Left lung (tissue), 10 donors: ENCODE measurements around the gene LAMB1. TPM values are rescaled to one million over a fixed set of nuclear protein-coding genes. Genes with fewer than 3 reads are reported as not detected.
A peak's percentile ranks its signal among the peaks of the same experiment; 100 is the strongest.

Experiments used
- ATAC-seq: fragments of 200-7000 bp; cut with Tn5 transposase; one replicate; pipeline ENCODE4 v1.9.1; 2020; ENCODE audit warnings: moderate library complexity
- DNase-seq, 4 donors: peaks; one replicate each; pipeline ENCODE4 v3.0.0-alpha.2; 2013 to 2020
- H3K27ac ChIP-seq, 2 donors: fragments of 200-600 bp; sonication (generic) in 1 of 2; one replicate each; pipeline versions ENCODE4 v1.5.0 to v1.8.0; 2020 to 2021
- H3K27me3 ChIP-seq, 2 donors: fragments of 200-600 bp; sonication (generic) in 1 of 2; one replicate each; pipeline versions ENCODE4 v1.5.0 to v1.8.0; 2020 to 2021
- H3K36me3 ChIP-seq, 2 donors: fragments of 200-600 bp; sonication (generic) in 1 of 2; one replicate each; pipeline versions ENCODE4 v1.5.0 to v1.8.0; 2020 to 2021
- H3K4me1 ChIP-seq, 2 donors: fragments of 200-600 bp; one replicate each; pipeline ENCODE4 v1.8.0; 2021
- H3K4me3 ChIP-seq, 2 donors: fragments of 200-600 bp; sonication (generic) in 1 of 2; one replicate each; pipeline versions ENCODE4 v1.5.0 to v1.8.0; 2020 to 2021; ENCODE audit warnings: mild to moderate bottlenecking in 1 of 2
- H3K9me3 ChIP-seq, 2 donors: fragments of 200-600 bp; sonication (generic) in 1 of 2; one replicate each; pipeline versions ENCODE4 v1.5.0 to v1.8.0; 2020 to 2021
- intact Hi-C, 2 donors: fragments of 100-400 bp; cut with DNase I; formaldehyde crosslinking; loops; one replicate each; pipeline versions ENCODE4 v1.11.2 to v1.14.2; 2022
- polyA plus RNA-seq, 6 donors: library from polyadenylated mRNA; unstranded; fragments of 120-200 nt; gene quantifications; one replicate each; pipeline ENCODE4 v1.2.1, GENCODE V29; 2013; ENCODE audit not compliant: insufficient read length in 6 of 6
- total RNA-seq, 2 donors: library from RNA; stranded (reverse); fragmentation: NEBNext Ultra II Directional; extraction: Animal tissue kit (Norgen Biotek cat#: 25700); gene quantifications; one replicate each; pipeline ENCODE4 v1.2.1, GENCODE V29; 2021
- TF ChIP-seq, protein P1 (sequence below), 2 donors: fragments of 200-600 bp; sonication (generic) in 1 of 2; IDR thresholded peaks; one replicate each; pipeline versions ENCODE4 v1.5.0 to v1.8.0; 2021; ENCODE audit warnings: antibody characterized with exemption in 2 of 2
- donor health status: DM: no; HTN: yes; CAD: no.
- donor health status: DM: no; HTN: no; CAD: no.

LAMB1 gene
- total and polyA plus RNA-seq, 8 donors: 175 to 583 (median 505) TPM

DNA sequence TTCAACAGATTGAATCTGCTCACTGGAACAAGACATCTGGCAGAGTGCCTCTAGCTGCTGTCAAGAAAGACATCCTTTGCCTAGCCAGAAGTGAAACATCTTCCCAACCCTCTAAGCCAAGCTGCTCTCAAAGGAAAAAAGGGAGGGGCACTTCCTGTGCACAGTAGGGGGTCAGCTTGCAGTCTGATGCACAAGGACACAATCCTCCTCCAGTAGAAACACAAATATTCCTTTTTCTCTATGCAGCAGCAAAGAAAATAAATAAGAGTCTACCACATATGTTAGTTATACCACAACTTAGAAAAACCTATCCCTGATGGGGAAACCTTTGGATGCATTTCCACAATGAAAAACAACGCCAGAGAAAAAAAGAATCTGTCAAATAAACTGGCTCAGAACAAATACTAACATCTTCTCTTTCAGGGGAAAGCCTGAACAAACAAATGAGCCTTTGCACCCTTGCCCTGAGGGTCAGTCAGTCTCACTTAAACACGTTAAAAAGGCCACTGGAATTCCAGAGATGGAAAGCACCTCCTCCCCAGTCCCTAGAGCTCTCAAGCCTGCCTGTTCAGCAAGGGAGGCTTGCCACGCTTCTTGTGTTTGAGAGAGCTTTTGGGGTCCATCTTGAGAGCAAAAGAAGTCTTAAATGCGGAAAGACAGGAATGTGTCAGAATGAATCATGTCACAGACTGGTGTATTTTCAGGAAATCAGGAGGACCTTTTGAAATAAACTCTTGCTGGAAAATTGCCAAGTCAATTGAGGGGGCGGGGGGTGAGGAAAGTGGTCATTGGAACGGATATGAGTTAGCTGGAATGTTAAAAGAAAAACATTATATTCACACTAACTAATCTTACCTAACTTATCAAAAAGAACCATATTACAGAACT, 7.5 kb downstream of the LAMB1 start:
- DNase-seq (no peak), ATAC-seq (peak; percentile 54)
- TF ChIP-seq, protein P1, sequence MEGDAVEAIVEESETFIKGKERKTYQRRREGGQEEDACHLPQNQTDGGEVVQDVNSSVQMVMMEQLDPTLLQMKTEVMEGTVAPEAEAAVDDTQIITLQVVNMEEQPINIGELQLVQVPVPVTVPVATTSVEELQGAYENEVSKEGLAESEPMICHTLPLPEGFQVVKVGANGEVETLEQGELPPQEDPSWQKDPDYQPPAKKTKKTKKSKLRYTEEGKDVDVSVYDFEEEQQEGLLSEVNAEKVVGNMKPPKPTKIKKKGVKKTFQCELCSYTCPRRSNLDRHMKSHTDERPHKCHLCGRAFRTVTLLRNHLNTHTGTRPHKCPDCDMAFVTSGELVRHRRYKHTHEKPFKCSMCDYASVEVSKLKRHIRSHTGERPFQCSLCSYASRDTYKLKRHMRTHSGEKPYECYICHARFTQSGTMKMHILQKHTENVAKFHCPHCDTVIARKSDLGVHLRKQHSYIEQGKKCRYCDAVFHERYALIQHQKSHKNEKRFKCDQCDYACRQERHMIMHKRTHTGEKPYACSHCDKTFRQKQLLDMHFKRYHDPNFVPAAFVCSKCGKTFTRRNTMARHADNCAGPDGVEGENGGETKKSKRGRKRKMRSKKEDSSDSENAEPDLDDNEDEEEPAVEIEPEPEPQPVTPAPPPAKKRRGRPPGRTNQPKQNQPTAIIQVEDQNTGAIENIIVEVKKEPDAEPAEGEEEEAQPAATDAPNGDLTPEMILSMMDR (IDR thresholded peaks at IDR 0.05): no peak
- peaks cover 0 to 17% of the 10 kb centered on the region in 2 donors for H3K36me3 ChIP-seq
- H3K4me1 ChIP-seq: peaks cover 0 to 22% of the 10 kb centered on the region in 2 donors
- H3K27me3 ChIP-seq: peaks cover 0 to 6% of the 10 kb centered on the region in 2 donors
- no peak overlapping the region for H3K27ac ChIP-seq
- no peak overlapping the region for H3K4me3 ChIP-seq
- intact Hi-C loops: no loop called here
- H3K9me3 ChIP-seq: no peaks in the 10 kb centered on the region

DNA sequence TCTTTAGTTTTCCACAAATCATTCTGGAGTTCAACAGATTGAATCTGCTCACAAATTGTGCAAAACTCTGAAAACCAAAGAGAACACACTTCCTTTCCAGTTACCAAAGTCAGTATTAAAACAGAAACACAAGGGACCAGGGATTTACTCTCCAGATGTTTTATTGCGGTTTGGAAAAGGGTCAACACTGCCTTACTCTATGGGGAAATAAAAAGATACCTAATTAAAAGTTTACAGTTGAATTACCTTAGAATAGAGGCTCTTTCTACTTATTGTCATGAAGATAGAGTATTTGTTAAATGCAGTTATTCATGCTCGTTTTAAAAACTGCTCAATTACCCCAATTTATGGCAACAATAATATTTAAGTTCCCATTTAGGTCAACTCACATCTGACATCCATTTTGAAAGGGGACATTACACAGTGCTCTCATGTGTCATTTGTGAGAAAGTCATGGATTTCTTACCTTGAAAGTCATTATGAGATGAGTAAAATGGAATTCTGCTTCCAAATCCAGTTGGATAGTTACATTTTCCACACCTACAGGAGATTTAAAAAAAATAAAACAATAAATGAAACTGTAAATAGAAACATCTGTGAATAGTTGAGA, 8.4 kb downstream of the LAMB1 start:
- H3K4me1 ChIP-seq: peaks cover 0 to 22% of the 10 kb centered on the region in 2 donors
- no peak overlapping the region for H3K4me3 ChIP-seq
- DNase-seq: no peak
- no peaks in the 10 kb centered on the region for H3K9me3 ChIP-seq
- H3K27me3 ChIP-seq: peaks cover 0 to 3% of the 10 kb centered on the region in 2 donors
- intact Hi-C loops: no loop called here
- ATAC-seq: no peak
- peaks cover 0 to 21% of the 10 kb centered on the region in 2 donors for H3K36me3 ChIP-seq
- TF ChIP-seq, protein P1 (IDR thresholded peaks at IDR 0.05): no peak
- no peak overlapping the region for H3K27ac ChIP-seq

DNA sequence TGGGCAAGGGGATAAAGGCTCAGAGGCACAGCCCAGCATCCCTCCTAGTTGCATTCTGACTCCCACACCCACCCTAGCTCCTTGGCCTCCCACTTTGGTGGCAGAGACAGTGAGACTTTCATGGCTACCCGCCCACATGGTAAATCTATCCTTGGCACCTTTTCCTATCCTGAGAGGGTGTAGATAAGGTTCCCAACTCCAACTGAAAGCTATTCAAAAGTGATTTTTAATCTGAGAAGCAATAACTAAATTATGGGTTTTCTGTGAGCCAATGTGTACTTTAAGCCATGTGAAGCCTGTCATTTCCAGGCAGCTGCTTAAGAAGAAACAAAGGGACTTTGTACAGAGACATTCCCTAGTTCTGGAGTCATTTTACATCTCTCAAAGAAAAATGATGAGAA, 9.1 kb downstream of the LAMB1 start:
- H3K4me3 ChIP-seq: no peak overlapping the region
- no peak for DNase-seq
- H3K27me3 ChIP-seq: peaks cover 0 to 3% of the 10 kb centered on the region in 2 donors
- H3K27ac ChIP-seq: no peak overlapping the region
- peaks cover 0 to 21% of the 10 kb centered on the region in 2 donors for H3K36me3 ChIP-seq
- TF ChIP-seq, protein P1 (IDR thresholded peaks at IDR 0.05): no peak
- H3K9me3 ChIP-seq: no peaks in the 10 kb centered on the region
- H3K4me1 ChIP-seq: peaks cover 0 to 22% of the 10 kb centered on the region in 2 donors
- no peak for ATAC-seq
- intact Hi-C loops: no loop called here

DNA sequence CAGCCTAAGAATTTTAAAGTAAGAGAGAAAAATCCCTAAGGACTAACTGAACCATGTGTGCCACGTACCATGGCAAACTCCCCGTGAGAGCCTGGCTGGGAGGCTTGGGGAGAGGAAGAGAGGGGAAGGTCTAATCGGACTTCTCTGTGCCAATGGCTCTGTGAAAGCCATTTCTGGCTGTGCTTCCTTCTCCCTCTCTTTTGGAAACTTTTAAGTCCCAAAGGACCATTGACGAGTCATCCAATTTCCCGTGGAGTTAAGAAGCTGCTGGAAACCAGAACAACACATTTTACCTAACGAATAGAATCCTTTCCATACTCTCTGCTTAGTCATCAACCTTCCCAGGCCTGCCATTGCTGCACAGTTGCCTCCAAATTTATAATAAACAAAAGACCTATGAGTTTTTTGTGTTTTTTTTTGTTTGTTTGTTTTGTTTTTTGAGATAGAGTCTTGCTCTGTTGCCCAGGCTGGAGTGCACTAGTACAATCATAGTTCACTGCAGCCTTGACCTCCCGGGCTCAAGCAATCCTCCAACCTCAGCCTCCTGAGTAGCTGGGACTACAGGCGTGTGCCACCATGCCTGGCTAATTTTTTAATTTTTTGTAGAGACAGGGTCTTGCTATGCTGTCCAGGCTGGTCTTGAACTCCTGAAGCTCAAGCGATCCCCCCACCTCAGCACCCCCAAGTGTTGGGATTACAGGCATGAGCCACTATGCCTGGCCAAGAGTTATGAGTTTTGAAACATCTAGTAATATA, 13.2 kb downstream of the LAMB1 start:
- H3K9me3 ChIP-seq: no peaks in the 10 kb centered on the region

More for the DNA sequence above, 13.2 kb downstream of the LAMB1 start:
- Histone ChIP-seq H3K36me3 (peaks cover 0 to 31% of the 10 kb centered on the region in 2 donors), H3K27ac (no peak overlapping the region), H3K4me3 (no peak overlapping the region), H3K27me3 (no peaks in the 10 kb centered on the region), H3K4me1 (peaks cover 0 to under 1% of the 10 kb centered on the region in 2 donors)
- TF ChIP-seq, protein P1 (IDR thresholded peaks at IDR 0.05): no peak
- DNase-seq (no peak), ATAC-seq (no peak)
- intact Hi-C loops: no loop called here
